HepG2 (cell line): ENCODE measurements around the gene TMCC2. TPM values are rescaled to one million over a fixed set of nuclear protein-coding genes. Genes with fewer than 3 reads are reported as not detected.
A peak's percentile ranks its signal among the peaks of the same experiment; 100 is the strongest.

Experiments
- AKNA ChIP-seq: sonication (generic); formaldehyde crosslinking; IDR thresholded peaks from 2 replicates; pipeline ENCODE4 v1.4.0; 2020; ENCODE audit warnings: missing genetic modification reagents, borderline replicate concordance
- DDIT3 ChIP-seq: sonication (generic); formaldehyde crosslinking; IDR thresholded peaks from 2 replicates; pipeline ENCODE4 v1.4.0; 2020; ENCODE audit warnings: mild to moderate bottlenecking, missing genetic modification reagents
- HES4 ChIP-seq: sonication (generic); formaldehyde crosslinking; IDR thresholded peaks from 2 replicates; pipeline ENCODE4 v1.9.0; 2021; ENCODE audit warnings: mild to moderate bottlenecking, missing genetic modification reagents, borderline replicate concordance
- HIVEP1 ChIP-seq: sonication (generic); formaldehyde crosslinking; IDR thresholded peaks from 2 replicates; pipeline ENCODE4 v1.4.0; 2020; ENCODE audit warnings: mild to moderate bottlenecking, missing genetic modification reagents
- HMG20A ChIP-seq: IDR thresholded peaks from 2 replicates; pipeline ENCODE4 v1.6.1; 2016; ENCODE audit warnings: borderline replicate concordance
- KDM1A ChIP-seq: IDR thresholded peaks from 2 replicates; pipeline ENCODE4 v1.6.1; 2016; ENCODE audit warnings: missing compliant biosample characterization
- KDM2A ChIP-seq: sonication (generic); formaldehyde crosslinking; IDR thresholded peaks from 2 replicates; pipeline ENCODE4 v1.4.0; 2020; ENCODE audit warnings: low read depth, missing genetic modification reagents, borderline replicate concordance
- PAWR ChIP-seq: sonication (generic); formaldehyde crosslinking; IDR thresholded peaks from 2 replicates; pipeline ENCODE4 v1.4.0; 2020; ENCODE audit warnings: missing genetic modification reagents, mild to moderate bottlenecking, borderline replicate concordance
- PBX2 ChIP-seq: IDR thresholded peaks from 2 replicates; pipeline ENCODE4 v1.6.1; 2016; ENCODE audit warnings: control low read depth
- POGZ ChIP-seq: sonication (generic); formaldehyde crosslinking; IDR thresholded peaks from 2 replicates; pipeline ENCODE4 v1.4.0; 2020; ENCODE audit warnings: mild to moderate bottlenecking, missing genetic modification reagents
- RBM39 ChIP-seq: fragments of 200-400 bp; formaldehyde crosslinking; IDR thresholded peaks from one replicate; pipeline ENCODE4 v1.6.1; 2018; ENCODE audit warnings: antibody characterized with exemption, mild to moderate bottlenecking, low read depth, low read length; ENCODE audit not compliant: poor library complexity, severe bottlenecking
- REPIN1 ChIP-seq: sonication (generic); formaldehyde crosslinking; IDR thresholded peaks from 2 replicates; pipeline ENCODE4 v1.8.0; 2022; ENCODE audit warnings: missing genetic modification reagents, low read depth, mild to moderate bottlenecking, borderline replicate concordance
- RFX5 ChIP-seq: IDR thresholded peaks from 2 replicates; pipeline ENCODE4 v1.6.1; 2011; ENCODE audit warnings: low read depth, low read length, improper control_type of control experiment
- ZNF142 ChIP-seq: sonication (generic); formaldehyde crosslinking; IDR thresholded peaks from 2 replicates; pipeline ENCODE4 v1.4.0; 2020; ENCODE audit warnings: missing genetic modification reagents
- ZNF333 ChIP-seq: sonication (generic); formaldehyde crosslinking; IDR thresholded peaks from 2 replicates; pipeline ENCODE4 v1.4.0; 2020; ENCODE audit warnings: mild to moderate bottlenecking, missing genetic modification reagents, borderline replicate concordance
- ZNF619 ChIP-seq: sonication (generic); formaldehyde crosslinking; IDR thresholded peaks from 2 replicates; pipeline ENCODE4 v1.4.0; 2020; ENCODE audit warnings: mild to moderate bottlenecking, missing genetic modification reagents
- ZNF713 ChIP-seq: sonication (generic); formaldehyde crosslinking; IDR thresholded peaks from 2 replicates; pipeline ENCODE4 v1.4.0; 2020; ENCODE audit warnings: mild to moderate bottlenecking, missing genetic modification reagents
- polyA plus RNA-seq, 8 experiments: library from polyadenylated mRNA; depleted of rRNA in 3 of 8; stranded (reverse) in 7 of 8; unstranded in 1 of 8; fragments of >200 nt; fragmentation: Illumina TruSeq in 4 of 8; extraction: Trizol in 4 of 8; gene quantifications; 2 replicates each; pipeline versions ENCODE4 v1.2.1 to v1.2.3, GENCODE V29; 2011 to 2016; ENCODE audit warnings: low read depth in 4 of 8, missing spikeins in 1 of 8, mixed read lengths in 1 of 8; ENCODE audit not compliant: insufficient read depth in 1 of 8
- total RNA-seq, 5 experiments: library from RNA; depleted of rRNA; stranded (reverse); fragments of >200 nt; fragmentation: Illumina TruSeq; extraction: Trizol; gene quantifications; 2 replicates each; pipeline ENCODE4 v1.2.3, GENCODE V29; 2016; ENCODE audit warnings: low read depth in 1 of 5

Gene TMCC2
- total and polyA plus RNA-seq, 2 of the 13 experiments (the other 11 are each of a cell fraction or from before 2014, with no cell fraction given) = 0.12 to 0.24 TPM

- TF ChIP-seq REPIN1 (CRISPR knock-in tag) = no peak
- peak; percentile 20; the same call in 1 of the 2 replicates for TF ChIP-seq RFX5
- 0 out of 2 replicates have a peak, but pooled peaks have one; percentile 70 for TF ChIP-seq ZNF333 (CRISPR knock-in tag)
- peak; percentile 82 for TF ChIP-seq HIVEP1 (CRISPR knock-in tag)
- no peak for TF ChIP-seq HES4 (CRISPR knock-in tag)
- TF ChIP-seq PAWR (CRISPR knock-in tag) = no peak
- peak; percentile 67 for TF ChIP-seq POGZ (CRISPR knock-in tag)
- TF ChIP-seq RBM39 = peak; percentile 91
- no peak for TF ChIP-seq KDM1A (CRISPR knock-in tag)
- no peak for TF ChIP-seq ZNF619
- TF ChIP-seq ZNF713 (CRISPR knock-in tag) = no peak
- peak; percentile 63; the same call in 1 of the 2 replicates for TF ChIP-seq KDM2A (CRISPR knock-in tag)
- no peak for TF ChIP-seq PBX2 (CRISPR knock-in tag)
- no peak for TF ChIP-seq DDIT3
- TF ChIP-seq HMG20A (CRISPR knock-in tag) = no peak
- peak; percentile 52; the same call in 1 of the 2 replicates for TF ChIP-seq ZNF142 (CRISPR knock-in tag)
- TF ChIP-seq AKNA (CRISPR knock-in tag) = no peak
These were observed 93.6 kb downstream of the TMCC2 start, which contains the start of gene NUAK2 (continued) for GRCh38 chr1:205321162-205321958.
